GM21737 (cell line): ENCODE data around the gene RPTOR.
"Not testable (repeated sequence)": the region's sequence is repeated elsewhere in the genome, so short reads cannot be mapped to it uniquely, and the experiment has no call there.

ENCODE experiments used
- ATAC-seq: cut with Tn5 transposase; IDR thresholded peaks from one replicate; pipeline ENCODE4 v1.9.1; 2021; ENCODE audit warnings: mild to moderate bottlenecking, moderate library complexity; ENCODE audit not compliant: unreplicated experiment

Gene RPTOR, protein sequence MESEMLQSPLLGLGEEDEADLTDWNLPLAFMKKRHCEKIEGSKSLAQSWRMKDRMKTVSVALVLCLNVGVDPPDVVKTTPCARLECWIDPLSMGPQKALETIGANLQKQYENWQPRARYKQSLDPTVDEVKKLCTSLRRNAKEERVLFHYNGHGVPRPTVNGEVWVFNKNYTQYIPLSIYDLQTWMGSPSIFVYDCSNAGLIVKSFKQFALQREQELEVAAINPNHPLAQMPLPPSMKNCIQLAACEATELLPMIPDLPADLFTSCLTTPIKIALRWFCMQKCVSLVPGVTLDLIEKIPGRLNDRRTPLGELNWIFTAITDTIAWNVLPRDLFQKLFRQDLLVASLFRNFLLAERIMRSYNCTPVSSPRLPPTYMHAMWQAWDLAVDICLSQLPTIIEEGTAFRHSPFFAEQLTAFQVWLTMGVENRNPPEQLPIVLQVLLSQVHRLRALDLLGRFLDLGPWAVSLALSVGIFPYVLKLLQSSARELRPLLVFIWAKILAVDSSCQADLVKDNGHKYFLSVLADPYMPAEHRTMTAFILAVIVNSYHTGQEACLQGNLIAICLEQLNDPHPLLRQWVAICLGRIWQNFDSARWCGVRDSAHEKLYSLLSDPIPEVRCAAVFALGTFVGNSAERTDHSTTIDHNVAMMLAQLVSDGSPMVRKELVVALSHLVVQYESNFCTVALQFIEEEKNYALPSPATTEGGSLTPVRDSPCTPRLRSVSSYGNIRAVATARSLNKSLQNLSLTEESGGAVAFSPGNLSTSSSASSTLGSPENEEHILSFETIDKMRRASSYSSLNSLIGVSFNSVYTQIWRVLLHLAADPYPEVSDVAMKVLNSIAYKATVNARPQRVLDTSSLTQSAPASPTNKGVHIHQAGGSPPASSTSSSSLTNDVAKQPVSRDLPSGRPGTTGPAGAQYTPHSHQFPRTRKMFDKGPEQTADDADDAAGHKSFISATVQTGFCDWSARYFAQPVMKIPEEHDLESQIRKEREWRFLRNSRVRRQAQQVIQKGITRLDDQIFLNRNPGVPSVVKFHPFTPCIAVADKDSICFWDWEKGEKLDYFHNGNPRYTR (N-terminal part only)

DNA sequence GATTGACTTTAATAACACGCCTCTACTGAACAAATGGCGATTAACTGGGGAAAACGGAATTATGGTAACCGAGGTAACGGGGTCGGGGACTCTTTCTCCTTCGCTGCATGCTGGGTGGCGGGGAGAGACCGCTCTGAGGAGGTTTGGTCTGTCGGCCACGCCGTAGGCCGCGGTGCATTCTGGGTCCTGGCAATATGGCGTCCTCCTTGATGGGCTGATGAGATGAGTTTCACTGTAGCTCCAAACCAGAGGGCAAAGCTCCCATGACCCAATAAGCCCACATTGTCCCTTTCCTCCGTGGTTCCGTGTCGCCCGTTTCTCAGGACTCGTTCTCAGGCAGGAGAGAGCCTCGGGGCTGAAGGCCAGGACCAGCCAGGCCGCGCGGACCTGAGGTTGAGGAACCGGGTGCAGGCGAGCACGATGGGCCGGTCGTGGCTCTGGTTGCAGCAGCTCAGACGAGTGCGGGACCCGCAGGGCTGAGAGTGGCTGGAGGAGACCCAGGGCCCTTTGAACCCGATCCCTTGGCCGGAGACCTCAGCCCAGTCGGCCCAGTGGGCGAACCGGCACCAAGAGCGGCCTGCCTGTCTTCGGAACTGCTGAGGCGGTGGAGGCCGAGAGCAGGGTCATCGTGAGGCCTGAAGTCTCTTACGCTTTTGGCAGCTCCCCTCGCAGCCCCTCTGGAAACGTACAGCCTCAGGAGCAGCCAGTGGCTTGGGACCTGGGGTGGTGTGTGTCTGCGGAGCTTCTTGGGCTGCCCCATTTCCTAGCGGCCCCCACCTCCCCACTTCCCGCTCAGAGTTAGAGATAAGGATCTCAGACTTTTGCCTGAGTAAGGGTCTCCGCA is at the start of gene RPTOR:
Gene RPTOR, plus strand, starts transcription at position 184 of the 844 bp plus-strand sequence. CDS start 792 bp downstream, outside the sequence.
- no peak for ATAC-seq

DNA sequence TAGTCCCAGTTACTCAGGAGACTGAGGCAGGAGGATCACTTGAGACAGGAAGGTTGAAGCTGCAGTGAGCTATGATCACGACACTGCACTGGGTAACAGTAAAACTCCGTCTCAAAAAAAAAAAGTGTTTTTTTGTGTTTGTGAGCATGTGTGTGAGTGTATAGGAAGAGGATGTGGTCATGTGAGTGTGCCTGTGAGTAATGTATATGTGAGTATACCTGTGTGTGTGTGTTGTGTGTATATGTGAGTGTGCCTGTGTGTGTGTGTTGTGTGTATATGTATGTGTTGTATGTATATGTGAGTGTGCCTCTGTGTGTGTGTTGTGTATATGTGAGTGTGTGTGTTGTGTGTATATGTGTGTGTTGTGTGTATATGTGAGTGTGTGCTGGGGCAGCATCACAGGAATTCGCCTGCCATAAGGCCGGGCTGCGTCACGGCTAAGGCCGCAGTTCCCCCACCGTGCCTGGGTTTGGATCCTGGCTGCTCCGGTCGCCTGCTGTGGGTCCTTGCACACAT is 46.9 kb upstream of the RPTOR start:
- no peak for ATAC-seq

DNA sequence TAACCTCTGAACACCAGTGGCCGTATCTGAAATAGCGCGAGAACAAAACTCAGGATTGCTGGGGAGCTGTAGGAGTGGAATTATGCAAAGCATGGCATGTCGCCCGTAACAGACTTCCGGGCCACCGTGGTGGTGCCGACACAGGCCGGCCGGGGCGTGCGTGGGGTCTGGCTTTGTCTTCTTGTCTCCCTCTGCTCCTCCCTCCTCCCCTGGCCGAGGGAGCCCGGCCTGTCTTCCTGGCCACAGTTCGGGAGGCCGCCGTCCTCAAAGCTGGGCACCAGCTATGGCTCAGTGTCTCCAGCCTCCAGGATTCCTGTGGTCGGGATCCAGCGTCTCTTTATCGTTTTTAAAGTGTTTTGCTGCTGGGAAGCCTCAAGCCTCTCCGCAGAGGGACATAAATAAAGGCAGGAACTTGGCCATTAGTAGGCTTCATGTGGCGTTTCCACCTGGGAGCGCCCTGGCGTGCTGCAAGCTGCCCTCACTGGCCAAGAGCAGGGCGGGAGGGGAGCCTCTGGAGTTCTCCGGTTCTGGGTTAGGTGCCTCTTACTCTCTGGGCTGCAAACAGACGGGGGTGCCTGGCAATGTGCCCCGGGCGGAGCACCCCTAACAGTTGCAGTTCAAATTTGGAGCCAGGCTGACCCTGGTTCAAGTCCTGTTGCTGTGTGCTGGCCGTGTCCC is 46.3 kb upstream of the RPTOR start:
- no peak for ATAC-seq

DNA sequence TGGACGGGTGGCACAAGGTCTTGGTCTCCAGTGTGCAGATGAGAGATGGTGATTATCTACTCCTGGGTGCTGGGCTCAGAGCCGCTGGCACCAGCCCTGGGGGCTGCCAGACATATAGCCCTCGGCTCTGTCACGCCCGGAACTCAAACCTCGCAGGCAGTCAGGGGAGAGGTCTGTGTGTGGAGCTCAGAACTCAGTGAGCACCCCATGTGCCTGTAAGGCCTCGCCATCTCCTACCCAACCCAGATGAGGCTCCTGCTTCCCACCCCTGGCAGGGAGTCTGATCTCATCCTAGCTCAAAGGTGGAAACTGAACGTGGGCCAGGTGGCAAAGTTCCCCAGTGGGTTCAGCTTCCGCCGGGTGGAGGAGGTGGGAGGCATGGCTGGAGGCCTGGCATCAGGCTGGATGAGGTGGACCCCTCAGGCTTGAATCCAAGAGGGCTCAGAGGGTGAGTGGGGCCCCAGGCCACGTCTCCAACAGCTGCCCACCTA is 45.7 kb upstream of the RPTOR start:
- no peak for ATAC-seq

DNA sequence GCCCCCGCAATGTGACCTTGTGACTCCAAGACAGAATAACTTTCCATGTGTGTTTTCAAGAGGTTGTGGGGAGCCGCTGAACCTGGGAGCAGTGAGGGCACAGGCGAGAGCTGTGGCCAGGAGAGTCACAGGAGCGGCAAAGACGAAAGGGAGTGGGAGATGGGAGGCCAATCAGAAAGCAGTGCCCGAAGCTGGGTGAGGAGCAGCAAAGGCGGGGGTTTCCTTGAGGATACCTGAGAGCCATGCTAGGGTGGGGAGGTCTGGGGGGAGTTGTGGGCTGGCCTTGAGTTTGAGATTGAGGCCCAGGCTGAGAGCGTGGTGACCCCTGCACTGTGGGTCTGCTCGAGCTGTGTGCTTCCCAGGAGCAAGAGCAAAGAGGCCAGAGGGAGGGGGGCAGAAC is 45.1 kb upstream of the RPTOR start:
- ATAC-seq: no peak

DNA sequence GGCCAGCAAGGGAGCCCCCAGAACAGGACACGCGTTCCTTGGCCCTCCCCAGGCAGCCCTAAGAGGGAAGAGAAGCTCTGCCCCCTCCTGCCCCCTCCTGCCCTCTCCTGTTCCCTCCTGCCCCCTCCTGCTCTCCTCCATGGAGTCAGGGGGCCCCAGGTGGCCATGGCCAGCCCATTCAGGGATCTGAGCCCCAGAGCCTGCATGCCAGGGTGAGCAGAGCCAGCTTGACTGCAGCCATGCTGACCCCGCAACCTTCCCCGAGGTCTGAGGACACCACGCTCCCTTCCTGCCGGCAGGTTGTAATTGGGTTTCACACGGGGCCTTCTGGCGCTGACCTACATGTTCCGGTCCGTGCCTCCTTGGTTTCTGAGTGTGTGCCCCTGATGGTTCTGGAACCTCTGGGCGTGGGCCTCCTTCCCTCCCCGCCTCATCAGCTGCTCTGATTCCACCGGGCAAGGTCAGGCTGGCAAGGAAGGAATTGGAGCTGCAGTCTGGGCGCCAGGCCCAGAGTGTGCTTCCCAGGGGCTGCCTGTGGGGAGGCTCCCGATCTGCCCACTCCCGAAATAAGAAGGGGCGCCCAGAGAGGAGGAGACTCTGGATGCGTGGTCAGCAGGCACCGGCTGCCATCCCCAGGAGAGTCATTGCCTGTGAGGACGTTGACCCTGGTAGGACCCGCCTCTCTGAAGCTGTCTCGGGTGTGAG is 44.5 kb upstream of the RPTOR start:
- ATAC-seq: no peak

DNA sequence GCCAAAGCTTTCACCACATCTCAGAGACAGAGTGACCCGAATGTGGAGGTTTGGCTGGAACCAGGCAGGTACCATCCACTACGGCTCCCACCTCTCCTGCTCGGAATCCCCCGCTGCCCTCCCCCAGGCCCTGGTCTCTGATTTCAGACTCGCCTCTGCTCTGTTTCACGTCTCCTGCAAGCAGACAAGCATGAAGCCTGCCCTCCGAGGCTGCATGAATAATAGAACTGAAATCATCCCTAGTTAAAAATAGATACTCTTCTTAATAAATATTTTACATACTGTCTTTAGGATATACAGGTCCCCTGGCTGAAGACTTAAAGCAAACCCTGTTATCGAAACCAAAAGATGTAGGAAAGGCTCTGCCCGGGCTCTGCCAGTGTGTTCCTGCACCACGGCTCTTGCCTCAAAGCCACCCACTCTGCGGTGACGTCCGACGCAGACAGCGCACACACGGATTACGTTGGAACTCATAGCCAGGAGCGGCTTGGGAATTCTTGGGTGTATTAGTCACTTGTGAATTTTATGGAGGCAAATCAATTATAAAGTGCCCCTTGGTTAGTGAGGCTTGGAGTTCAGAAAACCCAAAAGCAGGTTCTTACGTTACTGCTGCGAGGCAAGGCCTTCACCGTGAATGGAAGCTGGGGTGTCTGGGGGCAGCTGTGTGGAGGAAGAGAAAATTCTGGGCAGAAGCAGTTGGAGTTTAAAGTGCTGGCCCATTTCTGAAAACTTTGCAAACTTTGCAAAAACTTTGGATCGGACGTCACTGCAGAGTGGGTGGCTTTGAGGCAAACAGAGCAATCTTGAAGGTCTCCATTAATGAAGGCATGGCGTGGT is 42.7 kb upstream of the RPTOR start:
- no peak for ATAC-seq

DNA sequence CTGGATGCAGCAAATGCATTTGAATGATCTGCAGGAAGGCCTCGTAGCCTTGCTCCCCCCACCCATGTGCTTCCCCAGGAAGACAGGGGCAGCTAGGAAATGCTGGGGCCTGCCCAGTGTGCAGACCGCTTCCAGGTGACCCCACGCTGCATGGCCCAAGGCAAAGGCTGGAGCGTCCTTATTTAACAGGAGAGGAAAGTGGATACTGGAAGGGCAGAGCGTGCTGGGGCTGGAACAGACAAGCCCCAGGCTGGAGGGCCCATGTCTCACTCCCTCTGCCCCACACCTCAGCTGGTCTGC is 42.1 kb upstream of the RPTOR start:
- no peak for ATAC-seq

DNA sequence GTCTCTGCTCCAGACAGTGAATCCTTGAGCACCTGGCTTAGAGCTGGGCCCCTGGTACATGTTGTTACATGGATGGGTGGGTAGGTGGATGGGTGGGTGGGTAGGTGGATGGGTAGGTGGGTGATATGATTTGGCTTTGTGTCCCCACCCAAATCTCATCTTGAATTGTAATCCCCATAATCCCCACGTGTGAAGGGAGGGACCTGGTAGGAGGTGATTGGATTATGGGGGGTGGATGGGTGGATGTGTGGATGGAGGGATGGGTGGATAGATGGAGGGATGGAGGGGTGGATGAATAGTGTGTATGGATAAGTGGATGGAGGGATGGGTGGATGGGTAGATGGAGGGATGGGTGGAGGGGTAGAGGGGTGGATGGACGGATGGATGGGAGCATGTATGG is 41.6 kb upstream of the RPTOR start:
- ATAC-seq: no peak

DNA sequence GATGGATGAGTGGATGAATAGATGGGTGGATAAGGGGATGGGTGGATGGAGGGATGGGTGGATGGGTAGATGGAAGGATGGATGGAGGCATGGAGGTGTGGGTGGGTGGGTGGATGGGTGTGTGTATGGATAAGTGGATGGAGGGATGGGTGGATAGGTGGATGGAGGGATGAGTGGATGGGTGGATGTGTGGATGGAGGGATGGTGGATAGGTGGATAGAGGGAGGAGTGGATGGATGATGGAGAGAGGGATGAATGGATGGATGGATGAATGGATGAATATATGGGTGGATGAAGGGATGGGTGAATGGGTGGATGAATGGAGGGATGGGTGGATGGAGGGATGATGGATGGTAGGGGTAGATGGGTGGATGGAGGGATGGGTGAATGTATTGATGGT is 40.7 kb upstream of the RPTOR start:
- no peak for ATAC-seq

DNA sequence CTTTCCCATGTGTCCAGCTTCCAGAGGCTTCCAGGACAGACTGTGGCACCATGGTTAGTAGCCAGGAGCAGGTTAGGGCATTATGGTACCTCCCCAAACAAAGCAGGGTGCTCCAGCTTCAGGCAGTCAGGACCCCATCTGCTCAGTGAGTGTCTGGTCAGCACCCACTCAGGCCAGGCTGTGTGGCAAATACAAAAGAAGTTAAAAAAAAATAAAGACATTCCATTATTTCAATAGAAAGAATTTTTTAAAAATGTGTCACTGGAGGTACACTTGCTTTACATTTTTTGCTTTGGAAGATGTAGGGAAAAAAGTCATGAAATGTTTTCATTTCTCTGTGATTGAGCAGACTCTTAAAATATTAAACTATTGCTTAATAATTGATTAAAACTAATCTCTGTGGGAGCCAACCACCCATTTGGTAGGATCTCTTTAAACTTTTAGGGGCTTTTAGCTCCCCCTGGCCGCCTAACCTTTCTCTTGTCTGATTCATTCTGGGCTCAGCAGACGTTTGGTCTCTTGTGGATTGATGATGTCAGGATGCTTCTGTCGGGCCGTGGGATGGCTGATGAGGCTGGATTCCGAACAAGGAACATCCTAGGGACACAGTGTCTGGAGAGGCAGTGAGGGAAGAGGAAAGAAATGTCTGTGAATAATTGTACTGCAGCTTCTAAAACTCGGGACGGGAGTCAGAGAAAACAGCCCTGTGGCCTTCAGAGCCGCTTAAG is 39.8 kb upstream of the RPTOR start:
- no peak for ATAC-seq

DNA sequence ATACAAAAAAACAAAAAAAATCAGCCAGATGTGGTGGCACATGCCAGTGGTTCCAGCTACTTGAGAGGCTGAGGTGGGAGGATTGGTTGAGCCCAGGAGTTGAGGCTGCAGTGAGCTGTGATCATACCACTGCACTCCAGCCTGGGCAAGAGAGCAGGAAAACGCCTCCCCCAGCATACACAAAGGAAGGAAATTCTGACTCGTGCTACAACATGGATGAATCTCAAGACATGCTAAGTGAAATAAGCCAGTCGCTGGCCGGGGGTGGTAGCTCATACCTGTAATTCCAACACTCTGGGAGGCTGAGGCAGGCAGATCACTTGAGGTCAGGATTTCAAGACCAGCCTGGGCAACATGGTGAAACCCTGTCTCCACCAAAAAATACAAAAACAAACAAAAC is 37.5 kb upstream of the RPTOR start:
- ATAC-seq: not testable (repeated sequence)

DNA sequence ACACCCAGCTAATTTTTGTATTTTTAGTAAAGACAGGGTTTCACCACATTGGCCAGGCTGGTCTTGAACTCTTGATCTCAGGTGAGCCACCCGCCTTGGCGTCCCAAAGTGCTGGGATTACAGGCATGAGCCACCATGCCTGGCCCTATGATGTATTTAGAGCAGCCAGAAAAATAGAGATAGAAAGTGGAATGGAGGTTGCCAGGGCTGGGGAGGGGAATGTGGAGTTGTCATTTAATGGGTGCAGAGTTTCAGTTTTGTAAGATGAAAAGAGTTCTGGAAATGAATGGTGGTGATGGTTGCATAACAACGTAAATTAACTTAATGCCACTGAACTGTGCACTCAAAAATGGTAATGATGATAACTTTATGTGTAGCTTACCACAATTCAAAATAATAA is 36.7 kb upstream of the RPTOR start:
- ATAC-seq: no peak

DNA sequence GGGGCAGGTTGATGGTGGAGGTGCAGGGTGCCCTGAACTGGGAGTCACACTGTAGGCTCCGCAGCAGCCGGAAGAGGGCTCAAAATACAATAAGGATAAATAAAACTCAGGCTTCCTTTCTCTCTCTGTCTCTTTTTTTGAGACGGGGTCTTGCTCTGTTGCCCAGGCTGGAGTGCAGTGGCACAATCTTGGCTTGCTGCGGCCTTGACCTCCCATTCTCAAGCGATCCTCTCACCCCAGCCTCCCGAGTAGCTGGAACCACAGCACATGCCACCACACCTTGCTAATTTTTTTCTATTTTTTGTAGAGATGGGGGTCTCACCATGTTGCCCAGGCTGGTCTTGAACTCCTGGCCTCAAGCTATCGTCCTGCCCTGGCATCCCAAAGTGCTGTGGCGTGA is 35.3 kb upstream of the RPTOR start:
- ATAC-seq: no peak

DNA sequence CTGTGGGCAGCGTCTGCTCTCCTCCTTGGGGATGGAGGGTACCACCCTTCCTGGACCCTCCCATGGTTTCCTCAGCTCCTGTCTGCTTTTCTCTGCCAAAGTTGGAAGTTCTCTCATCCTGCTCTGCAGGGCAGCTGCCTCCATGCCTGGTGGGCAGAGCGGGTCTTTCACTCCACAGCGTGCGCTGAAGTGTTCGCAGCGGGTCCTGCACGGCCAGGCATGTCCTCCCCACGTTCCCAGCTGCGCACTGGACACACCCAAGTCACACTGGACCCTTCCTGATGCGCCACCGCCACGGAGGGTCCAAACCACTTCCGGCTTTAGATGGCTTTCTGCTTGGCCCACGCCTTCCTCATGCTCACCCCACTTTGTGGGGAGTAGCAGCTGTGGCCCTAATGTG is 34.5 kb upstream of the RPTOR start:
- ATAC-seq: no peak

DNA sequence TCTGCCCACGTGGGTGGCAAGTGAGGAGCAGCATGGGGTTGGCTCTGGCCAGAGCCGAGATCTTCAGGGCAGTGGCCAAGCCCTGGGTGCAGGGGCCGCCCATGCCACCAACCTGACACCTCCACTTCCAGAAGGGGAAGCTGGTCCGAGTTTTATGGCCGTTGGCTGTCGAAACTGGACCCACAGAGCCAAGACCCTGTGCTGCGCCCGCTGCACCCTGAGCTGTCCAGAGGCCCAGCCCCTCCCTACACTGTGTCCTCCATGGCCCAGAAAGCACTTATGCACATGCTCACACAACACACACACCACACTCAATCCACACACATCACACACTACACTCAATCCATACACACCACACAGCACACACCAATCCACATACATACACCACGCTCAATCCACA is 33.9 kb upstream of the RPTOR start:
- no peak for ATAC-seq

DNA sequence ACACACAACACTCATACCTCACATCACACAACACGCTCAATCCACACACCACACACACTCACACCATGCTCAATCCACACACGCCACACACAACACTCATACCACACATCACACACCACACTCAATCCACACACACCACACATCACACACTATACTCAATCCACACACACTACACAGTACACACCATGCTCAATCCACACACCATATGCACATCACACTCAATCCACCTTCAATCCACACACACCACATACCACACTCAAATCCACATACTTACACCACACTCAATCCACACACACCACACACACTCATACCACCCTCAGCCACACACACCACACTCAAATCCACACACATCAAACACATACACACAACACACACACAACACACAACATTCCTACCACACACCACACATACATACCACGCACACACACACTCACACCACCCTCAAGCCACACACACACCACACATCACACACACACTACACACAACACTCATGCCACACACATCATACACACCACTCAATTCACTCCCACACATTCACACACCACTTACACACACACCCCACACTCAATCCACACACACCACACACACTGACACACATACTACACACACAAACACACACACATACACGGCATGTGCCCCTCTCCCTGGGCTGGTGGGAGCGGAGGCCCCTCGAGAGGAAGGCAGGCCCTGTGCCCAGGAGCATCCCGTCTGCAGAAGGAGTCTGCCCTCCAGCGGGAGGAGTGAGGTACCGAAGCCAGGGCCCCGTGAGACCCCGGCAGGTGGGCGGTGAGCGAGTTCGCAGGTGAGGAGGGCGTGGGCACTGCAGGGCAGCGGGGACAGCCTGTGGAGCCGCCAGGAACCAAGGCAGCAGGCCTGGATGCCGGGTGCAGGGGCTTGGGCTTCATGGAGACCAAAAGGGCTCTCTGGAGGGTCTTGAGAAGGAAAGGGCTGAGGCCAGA is 33.1 kb upstream of the RPTOR start:
- no peak for ATAC-seq
